GM21529 (cell line): ENCODE data around the gene POLR2B.
"Not testable (repeated sequence)": the region's sequence is repeated elsewhere in the genome, so short reads cannot be mapped to it uniquely, and the experiment has no call there.

Experiments
- ATAC-seq: cut with Tn5 transposase; IDR thresholded peaks from one replicate; pipeline ENCODE4 v1.9.1; 2021; ENCODE audit not compliant: unreplicated experiment

POLR2B gene

GRCh38 chr4:56978750-56979303, at the start of gene POLR2B:
Gene POLR2B (plus strand): TSS chr4:56978896. CDS start chr4:56978986, 90 bp downstream.
- ATAC-seq = peak; percentile 50

- ATAC-seq = no peak
Observed at GRCh38 chr4:56930638-56931037, 48.1 kb upstream of the POLR2B start.

- no peak for ATAC-seq
Observed at GRCh38 chr4:56931924-56932323, 46.8 kb upstream of the POLR2B start.

GRCh38 chr4:56937262-56937661, 41.4 kb upstream of the POLR2B start:
- no peak for ATAC-seq

GRCh38 chr4:56939826-56940225, 38.9 kb upstream of the POLR2B start:
- ATAC-seq = not testable (repeated sequence)

GRCh38 chr4:56940403-56940802, 38.3 kb upstream of the POLR2B start:
- ATAC-seq = no peak

GRCh38 chr4:56940971-56941370, 37.7 kb upstream of the POLR2B start:
- ATAC-seq = no peak

GRCh38 chr4:56941403-56941802, 37.3 kb upstream of the POLR2B start:
- no peak for ATAC-seq

GRCh38 chr4:56953680-56954520, 24.8 kb upstream of the POLR2B start:
- ATAC-seq = no peak

GRCh38 chr4:56958111-56958517, 20.6 kb upstream of the POLR2B start:
- ATAC-seq = no peak

GRCh38 chr4:56959100-56959499, 19.6 kb upstream of the POLR2B start:
- no peak for ATAC-seq

- no peak for ATAC-seq
Observed at GRCh38 chr4:56961107-56961500, 17.6 kb upstream of the POLR2B start.

- no peak for ATAC-seq
Observed at GRCh38 chr4:56971383-56971782, 7.3 kb upstream of the POLR2B start.

- no peak for ATAC-seq
Observed at GRCh38 chr4:56972389-56972788, 6.3 kb upstream of the POLR2B start.

- no peak for ATAC-seq
Observed at GRCh38 chr4:56972809-56973208, 5.9 kb upstream of the POLR2B start.

GRCh38 chr4:56973336-56973735, 5.4 kb upstream of the POLR2B start:
- no peak for ATAC-seq

- peak; percentile 0 for ATAC-seq
Observed at GRCh38 chr4:56976283-56976836, 2.3 kb upstream of the POLR2B start.

- peak; percentile 29 for ATAC-seq
Observed at GRCh38 chr4:56976837-56977320, 1.8 kb upstream of the POLR2B start.

GRCh38 chr4:56977321-56978012, 1.2 kb upstream of the POLR2B start, which contains the start of gene NOA1:
Gene NOA1 (minus strand): TSS chr4:56977606. CDS start chr4:56977585, 21 bp downstream.
- peak; percentile 78 for ATAC-seq

- ATAC-seq = no peak
Observed at GRCh38 chr4:56979421-56980072, 851 bp downstream of the POLR2B start.

- ATAC-seq = no peak
Observed at GRCh38 chr4:56981795-56982201, 3.1 kb downstream of the POLR2B start.
